GM18861 (cell line): Measurements from ENCODE around the gene KDM3B.

ENCODE experiments used
- ATAC-seq: cut with Tn5 transposase; IDR thresholded peaks from one replicate; pipeline ENCODE4 v1.9.1; 2021; ENCODE audit not compliant: unreplicated experiment

The KDM3B gene

GRCh38 chr5:138448070-138448469 lies 95.6 kb downstream of the KDM3B start:
- ATAC-seq: no peak

DNA sequence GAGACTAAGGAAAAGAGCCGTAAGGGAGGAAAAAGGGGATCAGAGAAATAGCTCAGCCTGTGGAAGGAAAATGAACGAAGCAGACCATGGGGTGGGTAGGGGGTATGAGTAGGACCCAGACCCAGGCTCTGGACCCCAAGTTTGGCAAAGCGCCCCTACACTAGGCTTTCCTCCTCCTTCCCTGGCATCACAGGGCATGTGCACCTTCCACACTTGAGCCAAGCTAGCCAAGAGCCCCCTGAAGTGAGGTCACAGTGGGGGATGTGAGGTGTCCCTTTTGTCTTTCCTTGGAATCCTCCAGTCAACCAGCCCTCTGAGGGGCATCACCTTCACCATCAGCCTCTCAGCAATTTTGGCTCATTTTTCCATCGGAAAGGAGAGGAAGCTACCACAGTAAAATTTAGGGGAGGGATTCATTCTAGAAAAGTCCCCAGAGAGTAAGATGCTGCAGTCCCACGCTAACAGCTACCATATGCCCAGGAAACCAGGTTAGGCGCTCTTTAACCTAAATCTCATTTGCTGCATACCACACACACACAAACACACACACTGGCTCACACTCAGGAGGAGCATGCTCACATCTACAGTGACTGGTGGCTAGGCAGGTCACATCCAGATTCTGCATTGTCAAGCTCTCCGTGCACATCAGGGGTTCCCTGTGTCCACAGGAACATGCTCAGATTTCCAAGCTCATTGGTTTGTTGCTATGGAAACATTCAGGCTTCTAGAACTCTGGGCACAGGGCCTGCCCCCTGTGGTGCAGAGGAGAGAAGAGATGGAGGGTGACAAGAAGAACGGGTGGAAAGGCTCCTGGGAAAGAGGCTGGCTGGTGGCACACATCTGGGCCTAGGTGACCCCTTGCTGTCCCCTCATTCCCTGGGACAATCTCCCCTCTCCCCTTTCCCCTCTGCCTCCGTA lies 96.3 kb downstream of the KDM3B start:
- ATAC-seq: no peak

GRCh38 chr5:138449501-138450239 lies 97.2 kb downstream of the KDM3B start:
- no peak for ATAC-seq

GRCh38 chr5:138450971-138451370 lies 98.5 kb downstream of the KDM3B start:
- no peak for ATAC-seq

DNA sequence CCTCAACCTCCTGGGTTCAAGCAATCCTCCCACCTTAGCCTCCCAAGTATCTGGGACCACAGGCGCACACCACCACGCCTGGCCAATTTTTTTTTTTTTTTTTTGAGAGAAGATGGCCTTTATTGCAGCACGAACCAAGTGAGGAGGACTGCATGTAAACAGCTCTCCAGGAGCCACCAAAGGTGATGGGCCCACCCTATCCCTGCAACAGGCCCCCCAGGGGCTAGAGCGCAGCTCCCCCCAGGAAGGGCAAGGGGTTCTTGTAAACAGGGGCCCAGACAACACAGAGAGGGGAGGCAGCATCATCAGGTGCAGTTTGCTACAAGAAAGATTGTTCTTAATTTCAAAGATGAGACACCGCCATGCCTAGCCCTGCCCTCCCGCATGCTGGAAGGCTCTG lies 100.2 kb downstream of the KDM3B start:
- ATAC-seq: no peak

GRCh38 chr5:138453590-138453989 lies 101.1 kb downstream of the KDM3B start:
- no peak for ATAC-seq

- ATAC-seq: no peak
Measured at GRCh38 chr5:138454121-138454520, 101.6 kb downstream of the KDM3B start.

DNA sequence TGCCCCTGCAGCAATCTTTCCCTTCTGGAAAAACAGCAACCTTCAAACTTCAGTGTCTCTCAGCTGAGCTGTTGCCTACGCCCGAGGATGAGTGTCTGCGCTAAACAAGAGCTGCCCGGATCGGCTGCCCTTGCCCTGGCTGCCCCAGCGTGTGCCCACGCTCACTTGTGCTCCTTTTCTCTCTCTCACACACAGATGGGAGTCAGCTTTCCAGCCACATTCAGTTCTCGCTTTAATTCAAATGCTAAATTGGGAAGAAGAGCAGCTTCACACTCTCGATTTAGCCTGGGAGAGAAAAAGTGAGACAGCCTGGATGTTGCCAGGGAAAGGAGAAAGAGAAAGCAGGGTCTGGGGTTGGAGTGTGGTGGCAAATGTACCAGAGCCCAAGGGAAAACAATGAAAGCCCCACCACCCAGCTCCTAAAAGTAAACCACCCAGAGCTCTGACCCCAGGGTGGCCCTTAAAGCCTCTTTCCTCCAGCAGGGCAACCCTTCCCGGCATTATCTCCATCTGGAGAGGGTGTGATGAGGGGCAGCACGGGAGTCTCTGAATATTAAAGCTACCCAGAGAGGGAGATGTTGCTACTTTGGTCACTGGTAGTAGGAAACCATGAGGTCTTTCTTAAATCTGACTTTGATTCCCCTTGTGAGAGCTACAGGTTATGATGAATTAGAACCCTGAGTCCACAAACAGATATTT lies 102.9 kb downstream of the KDM3B start:
- no peak for ATAC-seq

- no peak for ATAC-seq
Measured at GRCh38 chr5:138457531-138458275, 105.2 kb downstream of the KDM3B start.

GRCh38 chr5:138458384-138458783 lies 105.9 kb downstream of the KDM3B start:
- ATAC-seq: no peak

DNA sequence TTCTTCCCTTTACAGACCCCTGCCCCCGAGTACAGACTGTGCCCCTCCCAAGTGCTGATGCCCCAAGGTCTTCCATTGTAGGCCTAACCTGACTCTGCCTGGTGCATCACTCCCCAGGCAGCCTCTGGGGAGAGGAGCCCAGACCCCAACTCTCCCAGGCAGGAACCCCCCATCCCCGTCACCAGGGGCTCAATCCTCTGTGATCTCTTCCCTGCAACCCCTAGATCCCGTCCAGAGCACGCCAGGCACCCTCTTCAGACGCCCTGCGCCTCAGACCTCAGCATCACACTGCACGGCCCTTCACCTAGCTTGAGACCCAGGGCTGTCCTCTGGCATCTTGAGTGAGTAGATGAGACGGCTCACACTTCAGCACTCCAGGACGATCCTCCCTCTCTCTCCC lies 106.4 kb downstream of the KDM3B start:
- ATAC-seq: no peak

- no peak for ATAC-seq
Measured at GRCh38 chr5:138459311-138459933, 106.9 kb downstream of the KDM3B start.

DNA sequence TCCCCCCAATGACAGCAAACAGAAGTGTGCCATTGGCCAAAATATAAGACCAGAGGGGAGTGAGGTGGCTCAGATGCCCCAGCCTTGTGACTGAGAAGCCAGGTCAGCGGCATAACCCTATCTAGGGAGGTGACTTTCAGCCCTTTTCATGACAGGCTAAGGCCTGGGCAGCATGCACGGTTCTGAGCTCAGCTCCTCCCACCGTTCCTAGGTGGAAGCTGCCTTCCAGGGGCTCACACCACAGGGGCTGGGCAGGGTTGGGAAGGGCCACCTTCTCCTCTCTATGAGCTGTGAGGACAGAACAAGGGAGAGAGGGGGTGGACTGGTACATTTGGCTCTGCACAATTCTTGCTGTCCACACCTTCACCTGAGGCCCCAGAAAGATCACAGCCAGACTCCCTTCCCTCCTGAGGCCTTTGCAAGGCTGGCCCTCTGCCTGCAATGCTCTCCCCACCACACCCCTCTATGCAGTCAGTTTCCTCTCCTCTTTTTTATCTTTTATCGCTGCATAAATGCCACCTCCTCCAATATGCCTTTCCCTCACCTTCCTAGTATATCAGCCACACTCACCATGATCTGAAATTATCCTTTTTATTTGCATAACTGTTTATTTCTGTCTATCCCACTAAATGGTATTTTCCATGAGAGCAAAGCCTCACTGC lies 107.7 kb downstream of the KDM3B start:
- ATAC-seq: no peak

DNA sequence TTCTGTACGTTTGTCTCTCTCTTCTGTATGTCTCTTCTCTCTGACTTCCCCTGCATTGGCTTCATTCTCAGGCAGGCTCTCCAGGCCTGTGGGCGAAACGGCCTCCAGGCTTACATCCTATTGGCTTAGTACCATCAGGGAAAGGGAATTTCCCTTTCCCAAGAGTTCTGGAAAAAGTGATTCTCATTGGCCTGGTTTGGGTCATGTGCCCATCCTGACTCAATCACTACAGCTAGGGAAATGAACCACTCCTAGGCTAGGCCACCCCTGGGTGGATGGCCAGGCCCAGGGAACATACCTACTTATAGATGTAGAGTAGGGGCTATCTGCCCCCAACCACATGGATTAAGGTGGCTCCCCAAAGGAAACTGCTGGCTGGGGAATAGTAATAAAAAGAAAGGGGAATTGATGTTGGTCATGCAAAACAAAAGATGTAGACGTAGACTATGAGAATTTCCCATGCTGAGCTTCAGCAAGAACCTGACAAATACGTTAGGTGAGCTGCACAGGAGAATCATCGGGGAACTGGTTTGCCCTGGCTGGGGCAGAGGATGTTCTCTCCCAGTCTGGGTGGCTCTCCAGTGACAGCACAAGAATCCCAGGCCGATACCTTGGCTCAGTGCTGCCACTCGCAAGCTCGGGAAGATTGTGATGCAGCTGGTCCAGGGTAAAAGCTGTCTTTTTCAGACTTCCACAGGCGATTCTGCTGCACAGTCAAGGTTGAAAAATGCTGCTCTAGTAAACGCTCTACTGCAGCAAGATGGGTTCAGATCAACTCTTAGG lies 109.0 kb downstream of the KDM3B start:
- no peak for ATAC-seq

DNA sequence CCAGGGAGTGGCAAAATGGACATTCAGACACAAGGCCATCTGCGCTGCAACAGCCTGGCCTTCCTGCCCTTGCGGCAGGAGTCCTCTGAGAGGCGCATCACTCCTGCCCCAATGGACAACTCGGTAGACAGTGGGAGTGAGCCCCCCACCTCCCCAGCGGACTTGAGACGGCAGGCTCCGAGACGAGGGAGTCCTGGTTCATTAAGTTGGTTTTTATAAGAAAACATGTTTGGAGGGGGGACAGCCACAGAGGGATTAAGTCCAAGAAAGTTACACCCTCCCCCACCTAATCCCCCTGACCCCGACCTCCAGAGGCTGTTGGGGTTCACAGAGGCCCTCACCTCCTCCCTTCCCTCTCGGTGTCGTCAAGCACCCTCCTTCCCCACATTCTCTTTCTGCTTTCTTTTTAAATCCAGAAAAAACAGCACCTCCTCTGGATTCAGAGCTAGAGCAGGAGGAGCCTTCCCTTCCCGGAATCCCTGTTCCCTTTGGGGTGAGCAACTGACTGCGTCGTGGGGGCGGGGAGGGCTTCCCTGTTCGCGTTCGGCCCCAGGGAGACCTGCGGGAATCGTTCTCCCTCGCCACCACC lies 111.0 kb downstream of the KDM3B start:
- ATAC-seq: no peak

DNA sequence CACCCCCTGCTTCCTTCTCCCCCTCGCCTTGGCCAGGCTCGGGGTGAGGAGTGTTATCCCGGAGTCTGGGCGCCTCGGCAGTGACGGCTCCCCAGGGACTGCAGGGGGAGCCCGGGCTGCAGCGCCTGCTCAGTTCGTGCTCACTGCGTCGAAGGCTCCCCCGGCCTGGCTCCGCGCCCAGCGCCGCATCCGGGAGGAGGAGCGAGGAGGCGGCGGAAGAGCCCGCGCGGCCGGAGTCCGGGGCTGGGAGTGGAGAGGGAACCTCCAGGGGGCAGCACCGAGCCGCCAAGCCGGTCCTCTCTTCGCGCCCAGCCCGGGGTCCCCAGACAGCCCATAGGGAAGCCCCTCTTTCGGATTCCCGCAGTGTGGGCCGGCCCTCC lies 111.5 kb downstream of the KDM3B start:
- peak; percentile 54 for ATAC-seq

DNA sequence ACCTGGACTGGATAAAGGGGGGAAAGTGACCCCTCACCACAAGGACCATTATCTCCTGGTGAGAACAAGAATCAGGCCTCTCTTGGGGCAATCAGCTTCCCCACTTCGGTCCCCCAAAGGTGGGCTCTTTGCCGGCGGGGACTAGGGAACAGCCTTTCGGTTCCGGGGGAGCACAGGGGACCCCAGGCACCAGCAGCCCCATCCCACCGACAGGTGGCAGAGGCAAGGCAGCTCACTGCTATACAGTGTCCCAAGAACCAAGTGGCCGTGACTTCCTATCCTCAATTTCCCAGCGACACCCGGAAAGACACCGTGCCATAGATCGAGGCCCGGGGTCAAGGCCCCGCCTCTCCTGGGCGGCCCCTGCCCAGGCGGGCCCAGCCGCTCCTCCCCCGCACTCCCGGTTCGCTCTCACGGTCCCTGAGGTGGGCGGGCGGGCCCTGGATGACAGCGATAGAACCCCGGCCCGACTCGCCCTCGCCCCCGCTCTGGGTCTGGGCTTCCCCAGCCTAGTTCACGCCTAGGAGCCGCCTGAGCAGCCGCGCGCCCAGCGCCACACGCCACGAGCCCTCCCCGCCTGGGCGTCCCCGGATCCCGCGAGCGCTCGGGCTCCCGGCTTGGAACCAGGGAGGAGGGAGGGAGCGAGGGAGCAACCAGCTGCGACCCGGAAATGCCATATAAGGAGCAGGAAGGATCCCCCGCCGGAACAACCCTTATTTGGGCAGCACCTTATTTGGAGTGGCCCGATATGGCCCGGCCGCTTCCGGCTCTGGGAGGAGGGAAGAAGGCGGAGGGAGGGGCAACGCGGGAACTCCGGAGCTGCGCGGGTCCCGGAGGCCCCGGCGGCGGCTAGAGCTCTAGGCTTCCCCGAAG lies 112.1 kb downstream of the KDM3B start:
- ATAC-seq: peak; percentile 53
